GM12892 (cell line): ENCODE results near the gene GPR107.

Experiments
- DNase-seq: peaks from one replicate; pipeline ENCODE4 v3.0.0; 2011; ENCODE audit not compliant: insufficient read length
- FAIRE-seq: peaks from 2 replicates; lab custom pipeline; 2011; peaks lifted over from hg19 to GRCh38; lab: Jason Lieb, UNC
- POLR2A ChIP-seq: IDR thresholded peaks from 2 replicates; pipeline ENCODE4 v1.6.1; 2011; ENCODE audit warnings: low read depth, low read length, control low read depth
- POLR2AphosphoS5 ChIP-seq: IDR thresholded peaks from 2 replicates; pipeline ENCODE4 v1.6.1; 2011; ENCODE audit warnings: low read depth, low read length, control low read depth
- TAF1 ChIP-seq: IDR thresholded peaks from 2 replicates; pipeline ENCODE4 v1.6.1; 2011; ENCODE audit warnings: low read depth, mild to moderate bottlenecking, control low read depth, low read length, borderline replicate concordance

The GPR107 gene

DNA sequence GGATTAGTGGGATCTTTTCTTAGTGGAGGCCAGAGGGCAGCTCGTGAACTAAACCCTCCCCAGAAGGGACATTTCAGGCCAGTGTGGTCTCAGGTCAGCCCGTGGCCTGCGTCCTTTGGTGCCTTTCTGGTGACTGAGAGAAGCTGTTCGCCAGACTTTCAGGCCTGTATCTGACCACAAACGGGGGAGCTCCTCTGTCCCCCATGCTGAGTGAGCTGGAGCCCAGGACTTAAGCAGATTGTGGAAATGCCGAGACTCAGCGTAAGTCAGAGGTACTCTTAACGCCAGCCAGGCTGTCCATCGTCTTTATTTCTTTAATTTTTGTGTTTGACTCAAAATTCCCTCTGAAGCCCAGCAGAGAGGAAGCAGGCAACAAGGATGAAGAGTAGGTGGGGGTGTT is 63.7 kb downstream of the GPR107 start:
- FAIRE-seq = no peak
- TF ChIP-seq POLR2A = no peak
- no peak for TF ChIP-seq TAF1
- no peak for TF ChIP-seq POLR2AphosphoS5
- DNase-seq = no peak

DNA sequence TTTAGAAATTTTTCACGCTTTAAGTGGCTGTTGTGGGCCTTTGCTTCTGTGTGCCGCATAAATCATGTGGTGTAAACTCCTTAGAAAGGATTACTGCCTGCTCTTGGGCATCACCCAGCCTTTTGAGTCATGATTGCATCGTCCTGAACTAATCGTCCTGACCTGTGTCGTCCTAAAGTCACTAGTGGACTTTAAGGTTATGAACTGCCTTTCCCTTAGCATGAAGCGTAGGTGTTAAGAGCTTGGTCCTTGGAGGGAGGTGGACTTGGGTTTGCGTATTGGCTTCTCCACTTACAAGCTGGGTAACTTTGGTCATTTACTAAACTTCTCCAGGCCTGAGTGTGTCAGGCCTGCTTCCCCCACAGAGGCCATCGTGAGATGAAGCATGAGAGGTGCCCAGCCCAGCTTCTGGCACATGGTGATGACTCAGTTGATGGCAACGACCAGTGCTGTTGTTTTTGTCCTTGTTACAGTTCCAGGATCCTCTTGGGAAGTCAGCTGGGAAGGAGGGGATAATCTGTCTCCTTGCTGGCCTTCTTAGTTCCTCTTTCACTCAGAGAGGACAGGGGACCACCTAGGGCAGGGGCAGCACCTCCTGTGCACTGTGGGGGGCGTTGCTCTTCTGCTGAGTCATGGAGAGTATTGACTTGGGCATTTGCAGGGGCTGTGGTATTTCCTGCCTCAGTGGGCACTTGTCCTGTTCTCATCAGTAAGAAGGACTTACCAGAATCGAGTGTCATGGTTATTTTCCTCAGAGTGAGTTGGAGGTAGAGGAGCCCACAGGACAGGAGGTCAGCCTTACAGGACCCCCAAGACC is 64.3 kb downstream of the GPR107 start:
- no peak for DNase-seq
- FAIRE-seq = no peak
- no peak for TF ChIP-seq POLR2AphosphoS5

DNA sequence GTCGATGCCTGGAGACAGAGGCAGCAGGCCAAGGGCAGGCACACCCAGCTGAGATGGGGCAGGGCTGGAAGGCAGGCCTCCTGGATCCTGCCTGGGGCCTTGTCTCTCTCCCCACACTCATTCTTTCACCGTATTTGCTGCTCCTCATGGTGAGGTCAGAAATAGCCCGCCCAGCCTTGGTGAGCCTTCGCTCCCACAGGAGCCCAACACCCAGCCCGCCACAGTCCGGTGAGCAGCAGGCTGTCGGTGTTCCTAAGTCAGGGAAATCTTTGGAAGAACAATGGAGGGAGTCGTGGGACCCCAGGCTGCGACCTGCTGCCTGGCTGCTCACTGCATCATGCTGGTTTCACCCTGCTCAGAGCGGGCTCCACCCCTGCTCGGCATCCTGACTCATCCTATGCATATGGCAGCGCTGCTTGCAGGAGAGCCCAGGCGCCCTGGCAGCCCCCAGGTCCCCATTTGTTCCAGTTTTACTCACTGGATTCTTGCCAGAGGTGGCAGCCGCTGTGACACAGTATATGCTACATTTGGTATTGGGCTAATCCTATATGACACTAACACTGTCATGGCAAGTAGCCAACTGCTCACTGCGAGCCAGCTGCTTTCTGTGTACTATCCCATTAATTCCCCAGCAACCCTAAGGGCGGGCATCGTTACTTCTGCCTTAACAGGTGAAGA is 65.3 kb downstream of the GPR107 start:
- TF ChIP-seq POLR2A (no peak), POLR2AphosphoS5 (no peak), TAF1 (no peak)
- no peak for DNase-seq
- no peak for FAIRE-seq

DNA sequence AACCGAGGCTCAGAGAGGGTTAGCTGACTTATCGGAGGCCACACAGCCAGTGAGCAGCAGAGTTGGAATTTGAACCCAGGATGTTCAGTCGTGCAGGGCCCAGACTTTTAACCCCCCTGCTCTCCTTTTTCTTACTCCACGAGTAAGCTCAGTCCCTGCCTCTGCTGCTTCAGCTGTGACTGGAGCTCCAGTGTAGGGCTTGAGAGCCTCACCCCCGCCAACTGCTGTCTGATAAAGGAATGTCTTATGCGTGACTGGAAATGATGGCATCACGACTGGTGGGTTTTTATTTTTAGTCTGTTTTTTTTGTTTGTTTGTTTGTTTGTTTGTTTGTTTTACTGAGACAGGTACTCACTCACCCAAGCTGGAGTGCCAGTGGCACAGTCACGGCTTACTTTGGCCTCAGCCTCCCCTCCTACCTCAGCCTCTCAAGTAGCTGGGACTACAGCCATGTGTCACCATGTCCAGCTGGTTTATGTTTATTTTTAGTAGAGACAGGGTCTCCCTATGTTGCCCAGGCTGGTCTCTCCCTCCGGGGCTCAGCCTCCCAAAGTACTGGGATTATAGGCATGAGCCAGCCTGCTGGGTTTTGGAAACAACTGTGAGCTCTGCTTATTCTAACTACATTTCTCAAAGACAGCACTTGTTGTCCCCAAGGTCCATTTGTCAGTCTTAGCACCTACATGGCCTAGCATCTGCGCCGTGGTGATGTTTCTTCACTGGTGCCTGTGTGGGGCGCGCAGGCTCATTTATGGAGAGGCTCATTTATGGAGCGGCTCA is 66.0 kb downstream of the GPR107 start:
- FAIRE-seq = no peak
- TF ChIP-seq POLR2AphosphoS5 (no peak), POLR2A (no peak), TAF1 (no peak)
- no peak for DNase-seq

- no peak for DNase-seq
- TF ChIP-seq POLR2AphosphoS5 (no peak), TAF1 (no peak), POLR2A (no peak)
- no peak for FAIRE-seq
These were observed 66.5 kb downstream of the GPR107 start for GRCh38 chr9:130120299-130120587.

DNA sequence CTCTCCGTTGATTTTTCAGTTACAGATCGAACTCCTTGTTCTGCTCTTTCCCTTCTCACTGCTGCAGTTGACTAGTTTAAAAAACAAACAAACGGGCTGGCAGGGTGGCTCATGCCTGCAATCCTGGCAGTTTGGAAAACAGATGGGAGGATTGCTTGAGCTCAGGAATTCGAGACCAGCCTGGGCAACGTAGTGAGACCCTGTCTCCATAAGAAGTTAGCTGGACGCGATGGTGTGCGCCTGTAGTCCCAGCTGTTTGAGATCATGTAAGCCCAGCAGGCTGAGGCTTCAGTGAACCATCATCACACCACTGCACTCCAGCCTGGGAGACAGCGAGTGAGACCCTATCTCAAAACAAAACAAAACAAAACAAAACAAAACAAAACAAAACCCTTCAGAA is 67.1 kb downstream of the GPR107 start:
- TF ChIP-seq TAF1 (no peak), POLR2A (no peak), POLR2AphosphoS5 (no peak)
- DNase-seq (no peak), FAIRE-seq (no peak)

GRCh38 chr9:130122456-130122855 is 68.8 kb downstream of the GPR107 start:
- no peak for TF ChIP-seq POLR2AphosphoS5
- no peak for TF ChIP-seq TAF1
- TF ChIP-seq POLR2A = no peak
- no peak for FAIRE-seq
- DNase-seq = no peak

GRCh38 chr9:130124085-130124860 is 70.6 kb downstream of the GPR107 start:
- TF ChIP-seq POLR2A (no peak), TAF1 (no peak), POLR2AphosphoS5 (no peak)
- FAIRE-seq = no peak
- DNase-seq = no peak

DNA sequence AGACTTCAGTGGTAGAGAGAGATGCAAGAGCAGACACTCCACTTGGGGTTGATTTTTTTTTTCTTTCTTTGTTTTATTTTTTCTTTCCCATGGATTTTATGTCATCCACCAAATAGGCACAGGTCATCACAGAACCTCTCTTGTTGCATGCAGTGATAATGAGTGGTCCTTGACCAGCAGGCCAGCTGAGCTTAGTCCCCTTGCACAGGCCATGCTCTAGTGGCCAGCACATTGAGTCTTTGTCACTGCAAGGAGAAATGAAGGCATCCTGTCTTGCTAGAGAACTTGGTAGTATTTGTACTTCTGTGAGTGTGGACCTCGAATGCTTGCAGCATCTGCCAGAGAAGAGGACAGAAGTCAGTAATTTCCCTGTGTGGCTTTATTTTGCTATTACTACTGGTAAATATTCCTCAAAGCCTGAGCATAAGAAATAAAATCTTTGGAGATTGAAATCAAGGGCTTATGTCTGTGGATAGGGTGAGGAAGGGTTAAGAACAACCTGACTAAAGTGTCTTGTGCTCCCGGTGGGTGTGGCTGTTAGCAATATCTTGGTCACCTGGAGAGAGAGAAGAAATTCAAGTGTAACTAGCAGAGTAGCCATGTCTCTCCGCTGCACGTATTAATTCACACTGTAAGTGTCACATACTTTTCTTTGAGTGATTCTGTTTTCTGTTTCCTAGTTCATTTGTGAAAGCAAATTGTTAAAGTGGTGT is 73.2 kb downstream of the GPR107 start:
- no peak for TF ChIP-seq TAF1
- TF ChIP-seq POLR2A = no peak
- no peak for TF ChIP-seq POLR2AphosphoS5
- FAIRE-seq (no peak), DNase-seq (no peak)

- no peak for DNase-seq
- FAIRE-seq = peak; percentile 83
- TF ChIP-seq POLR2A (peak; percentile 49; the same call in 1 of the 2 replicates), POLR2AphosphoS5 (no peak), TAF1 (no peak)
These were observed 74.5 kb downstream of the GPR107 start for GRCh38 chr9:130128251-130128650.

GRCh38 chr9:130128733-130129431 is 75.2 kb downstream of the GPR107 start:
- FAIRE-seq (no peak), DNase-seq (no peak)
- TF ChIP-seq TAF1 (no peak), POLR2AphosphoS5 (no peak), POLR2A (no peak; the same call in 1 of the 2 replicates)
